ENCODE data around the gene ELF4.
"Not testable (repeated sequence)": the region's sequence is repeated elsewhere in the genome, so short reads cannot be mapped to it uniquely, and the experiment has no call there.

The ELF4 gene

DNA sequence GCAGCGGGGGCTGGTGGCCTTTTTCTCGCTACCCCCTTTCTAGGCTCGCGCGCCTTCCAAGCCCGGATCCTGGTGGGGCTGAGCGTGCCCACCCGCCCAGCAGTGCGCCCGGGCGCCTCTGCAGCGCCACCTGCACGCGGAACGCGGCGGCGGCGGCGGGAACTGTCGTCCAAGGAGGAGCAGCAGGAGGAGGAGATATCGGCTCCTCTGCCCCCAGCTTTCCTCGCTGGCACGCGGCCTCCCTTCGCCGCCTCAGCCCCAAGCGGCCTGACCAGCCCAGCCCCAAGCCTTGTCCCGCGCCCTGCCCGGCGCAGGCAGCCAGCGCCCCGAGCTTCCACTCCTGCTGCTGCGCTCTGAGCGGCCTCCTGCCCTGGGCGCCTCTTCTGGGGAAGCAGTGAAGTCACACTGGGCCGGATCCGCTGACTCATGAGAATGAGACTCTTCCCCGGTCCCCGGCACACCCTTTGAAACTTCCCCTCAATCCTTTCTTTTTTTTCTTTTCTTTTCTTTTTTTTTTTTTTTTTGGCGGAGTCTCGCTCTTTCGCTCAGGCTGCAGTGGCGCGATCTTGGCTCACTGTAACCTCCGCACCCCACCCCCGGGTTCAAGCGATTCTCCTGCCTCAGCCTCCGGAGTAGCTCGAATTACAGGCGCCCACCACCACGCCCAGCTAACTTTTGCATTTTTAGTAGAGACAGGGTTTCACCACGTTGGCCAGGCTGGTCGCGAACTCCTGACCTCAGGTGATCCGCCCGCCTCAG is 10.6 kb upstream of the ELF4 start:
- TF ChIP-seq, protein P1, sequence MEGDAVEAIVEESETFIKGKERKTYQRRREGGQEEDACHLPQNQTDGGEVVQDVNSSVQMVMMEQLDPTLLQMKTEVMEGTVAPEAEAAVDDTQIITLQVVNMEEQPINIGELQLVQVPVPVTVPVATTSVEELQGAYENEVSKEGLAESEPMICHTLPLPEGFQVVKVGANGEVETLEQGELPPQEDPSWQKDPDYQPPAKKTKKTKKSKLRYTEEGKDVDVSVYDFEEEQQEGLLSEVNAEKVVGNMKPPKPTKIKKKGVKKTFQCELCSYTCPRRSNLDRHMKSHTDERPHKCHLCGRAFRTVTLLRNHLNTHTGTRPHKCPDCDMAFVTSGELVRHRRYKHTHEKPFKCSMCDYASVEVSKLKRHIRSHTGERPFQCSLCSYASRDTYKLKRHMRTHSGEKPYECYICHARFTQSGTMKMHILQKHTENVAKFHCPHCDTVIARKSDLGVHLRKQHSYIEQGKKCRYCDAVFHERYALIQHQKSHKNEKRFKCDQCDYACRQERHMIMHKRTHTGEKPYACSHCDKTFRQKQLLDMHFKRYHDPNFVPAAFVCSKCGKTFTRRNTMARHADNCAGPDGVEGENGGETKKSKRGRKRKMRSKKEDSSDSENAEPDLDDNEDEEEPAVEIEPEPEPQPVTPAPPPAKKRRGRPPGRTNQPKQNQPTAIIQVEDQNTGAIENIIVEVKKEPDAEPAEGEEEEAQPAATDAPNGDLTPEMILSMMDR (conservative IDR thresholded peaks at IDR 0.05; ENCODE audit: low read length) = peak; percentile 21; the same call in 1 of the 2 replicates
- H3K4me3 ChIP-seq (ENCODE audit: low read length) = peak overlapping the region; percentile 30
- peak; percentile 78 for DNase-seq (ENCODE audit: low read depth)

DNA sequence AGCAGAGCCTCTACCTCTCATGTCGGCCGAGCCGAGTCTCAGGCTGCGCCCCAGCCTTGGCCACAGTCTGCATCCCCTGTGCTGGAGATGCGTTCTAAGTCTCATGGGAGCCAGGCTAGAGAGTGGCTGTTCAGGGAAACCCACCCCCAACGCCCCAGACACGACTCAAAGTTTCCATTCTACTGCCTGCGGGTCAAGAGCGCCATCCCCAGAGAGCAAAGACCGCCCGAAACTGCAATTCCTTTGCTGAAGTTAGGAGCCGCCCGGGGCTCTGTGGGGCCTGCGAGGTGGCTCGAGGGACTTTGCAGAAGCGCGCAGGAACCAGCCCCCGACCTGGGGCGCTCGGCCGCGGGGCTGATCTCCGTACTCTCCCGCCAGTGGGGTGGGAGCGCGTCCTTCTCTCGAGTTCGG is 10.0 kb upstream of the ELF4 start:
- H3K4me3 ChIP-seq (ENCODE audit: low read length) = peak overlapping the region; percentile 20; the same call in 1 of the 2 replicates
- TF ChIP-seq, protein P1 (conservative IDR thresholded peaks at IDR 0.05; ENCODE audit: low read length) = no peak
- no peak for DNase-seq (ENCODE audit: low read depth)

DNA sequence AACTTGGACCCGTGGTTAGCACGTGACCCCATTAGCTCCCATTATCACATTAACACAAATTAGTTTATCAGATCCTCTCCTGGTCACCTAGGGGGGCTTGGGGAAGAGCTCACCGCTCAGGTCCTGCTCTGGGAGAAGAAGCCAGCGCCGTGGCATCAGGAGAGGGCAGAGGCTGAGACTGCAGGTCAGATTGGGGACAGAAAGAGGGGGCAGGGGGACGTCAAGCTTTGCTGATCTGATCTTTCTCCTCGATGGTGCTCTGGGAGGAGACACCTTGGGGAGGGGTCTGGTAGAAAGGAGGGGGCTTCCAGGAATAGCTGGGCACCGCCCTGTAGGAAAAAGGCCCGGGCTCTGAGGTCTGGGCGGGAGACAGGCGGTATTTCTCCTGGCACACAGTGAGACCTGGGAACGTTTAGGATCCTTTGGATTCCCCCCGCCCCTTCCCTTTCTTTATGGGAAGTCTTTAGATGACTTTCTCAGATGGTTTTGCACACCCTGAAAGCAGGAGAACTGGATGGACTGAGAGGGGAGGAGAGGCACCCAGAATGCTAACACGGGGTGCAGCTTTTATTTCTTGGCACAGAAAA is 9.1 kb upstream of the ELF4 start:
- no peak for DNase-seq (ENCODE audit: low read depth)
- H3K4me3 ChIP-seq (ENCODE audit: low read length) = peak overlapping the region; percentile 41
- TF ChIP-seq, protein P1 (conservative IDR thresholded peaks at IDR 0.05; ENCODE audit: low read length) = no peak

DNA sequence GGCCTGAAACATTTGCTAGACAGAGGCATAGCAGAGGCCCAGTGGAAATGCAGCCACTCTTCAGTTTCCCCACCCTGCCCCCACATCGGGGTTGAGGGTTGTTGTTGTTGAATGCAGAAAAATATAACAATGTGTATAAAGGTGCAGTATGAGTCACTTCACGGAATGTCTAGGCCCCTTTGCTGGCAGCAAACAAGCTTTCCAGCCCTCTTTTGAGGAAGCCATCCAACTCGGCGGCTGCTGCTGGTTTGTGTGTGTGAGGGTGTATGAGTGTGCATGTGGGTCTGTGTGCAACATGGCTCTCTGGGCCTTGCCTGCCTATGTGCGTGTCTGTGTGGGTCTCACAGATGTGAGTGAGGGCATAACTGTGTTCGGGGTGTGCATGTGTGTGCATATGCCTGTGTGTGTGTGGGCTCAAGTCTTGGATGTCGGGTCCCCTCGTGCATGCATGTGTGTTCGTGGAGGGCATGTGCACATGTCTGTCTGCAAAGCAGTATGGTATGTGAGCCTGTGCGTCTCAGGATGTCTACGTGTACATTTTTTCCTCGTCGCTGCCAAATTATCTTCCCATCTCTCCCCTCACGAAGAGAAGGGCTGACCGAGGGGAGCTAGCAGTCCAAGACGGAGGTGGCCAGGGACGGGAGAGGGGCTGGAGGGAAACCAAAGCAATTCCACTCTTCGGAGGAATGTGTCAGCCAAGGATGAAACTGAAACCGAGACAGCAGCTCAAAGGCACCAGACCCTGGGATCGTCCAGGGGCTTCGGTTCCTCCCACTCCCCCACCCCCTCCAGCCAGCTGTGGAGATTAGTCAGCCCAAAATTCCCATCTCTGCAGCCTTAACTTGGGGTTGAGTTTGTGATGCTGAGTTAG is 8.4 kb upstream of the ELF4 start:
- peak; percentile 87 for DNase-seq (ENCODE audit: low read depth)
- TF ChIP-seq, protein P1 (conservative IDR thresholded peaks at IDR 0.05; ENCODE audit: low read length) = no peak
- peak overlapping the region; percentile 41 for H3K4me3 ChIP-seq (ENCODE audit: low read length)

DNA sequence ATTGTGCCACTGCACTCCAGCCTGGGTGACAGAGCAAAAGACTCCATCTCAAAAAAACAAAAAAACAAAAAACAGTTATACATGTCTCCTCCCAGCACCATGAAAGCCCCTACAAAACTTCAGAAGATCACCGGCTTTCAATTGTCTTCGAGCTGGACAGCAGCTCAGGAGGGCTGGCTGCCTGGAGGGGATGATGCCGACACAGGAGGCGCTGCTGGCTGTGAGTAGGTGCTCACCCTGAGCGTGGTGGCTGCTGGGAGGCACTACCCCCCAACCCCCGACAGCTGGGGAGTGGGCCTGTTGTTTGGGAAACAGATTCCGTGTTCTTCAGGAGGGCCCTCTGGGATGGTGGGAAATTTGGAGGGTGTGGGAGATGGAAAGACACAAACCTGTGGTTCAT is 6.9 kb upstream of the ELF4 start:
- no peak overlapping the region for H3K4me3 ChIP-seq (ENCODE audit: low read length)
- TF ChIP-seq, protein P1 (conservative IDR thresholded peaks at IDR 0.05; ENCODE audit: low read length) = no peak
- no peak for DNase-seq (ENCODE audit: low read depth)

DNA sequence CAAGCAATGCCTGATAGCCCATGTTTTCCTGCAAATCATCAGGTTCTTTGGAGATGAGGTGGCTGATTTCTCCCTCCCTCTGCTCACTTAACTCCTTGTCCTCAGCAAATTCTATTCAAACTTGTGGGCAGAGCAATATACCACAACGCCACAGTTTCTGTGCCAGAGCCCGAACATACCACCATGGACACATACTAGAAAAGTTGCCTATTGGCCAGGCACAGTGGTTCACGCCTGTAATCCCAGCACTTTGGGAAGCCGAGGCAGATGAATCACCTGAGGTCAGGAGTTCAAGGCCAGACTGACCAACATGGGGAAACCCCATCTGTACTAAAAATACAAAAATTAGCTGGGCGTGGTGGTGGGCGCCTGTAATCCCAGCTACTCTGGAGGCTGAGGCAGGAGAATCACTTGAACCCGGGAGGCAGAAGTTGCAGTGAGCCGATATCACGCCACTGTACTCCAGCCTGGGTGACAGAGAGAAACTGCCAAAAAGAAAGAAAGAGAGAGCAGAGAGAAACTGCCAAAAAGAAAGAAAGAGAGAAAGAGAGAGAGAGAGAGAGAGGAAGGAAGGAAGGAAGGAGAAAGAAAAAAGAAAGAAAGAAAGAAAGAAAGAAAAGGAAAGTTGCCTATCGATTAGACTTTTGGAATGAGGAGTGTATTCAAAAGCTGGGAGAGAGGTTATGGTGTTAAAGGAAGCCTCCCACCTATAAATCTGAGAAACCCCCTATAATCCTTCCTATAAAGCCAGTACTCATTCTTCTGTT is 5.0 kb upstream of the ELF4 start:
- not testable (repeated sequence) for H3K4me3 ChIP-seq (ENCODE audit: low read length)
- peak; percentile 31 for DNase-seq (ENCODE audit: low read depth)

DNA sequence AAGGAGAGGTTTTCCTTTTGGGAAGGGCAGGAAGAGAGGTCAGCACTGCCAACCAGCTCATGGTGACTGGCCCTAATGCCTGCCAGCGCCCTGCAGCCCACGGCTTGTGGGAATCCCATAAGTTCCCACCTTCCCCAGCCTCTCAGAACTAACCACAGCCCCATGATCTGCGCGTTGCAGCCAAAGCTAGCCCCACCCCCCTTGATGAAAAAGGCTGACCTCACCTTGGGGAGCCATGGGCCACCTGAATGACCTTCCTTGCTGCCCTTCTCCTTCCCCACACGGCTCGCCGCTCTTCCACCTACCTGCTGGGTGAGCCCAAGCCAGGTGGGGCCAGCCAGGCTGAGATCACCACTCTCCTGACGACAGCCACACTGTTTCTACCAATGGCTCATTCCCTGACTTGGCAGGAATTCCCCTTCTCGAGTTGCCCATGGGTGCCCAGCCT is 3.9 kb upstream of the ELF4 start:
- TF ChIP-seq, protein P1 (conservative IDR thresholded peaks at IDR 0.05; ENCODE audit: low read length) = no peak
- DNase-seq (ENCODE audit: low read depth) = no peak

More for the DNA sequence above, 3.9 kb upstream of the ELF4 start:
- H3K4me3 ChIP-seq (ENCODE audit: low read length) = no peak overlapping the region

Measured in AG10803 (cell line).